Measurements from ENCODE around the gene COX6B1. TPM values are rescaled to one million over a fixed set of nuclear protein-coding genes. Genes with fewer than 3 reads are reported as not detected.

The COX6B1 gene
- polyA plus RNA-seq, 1 of the 3 experiments (the other 2 are of a cell fraction) = 826 TPM

DNA sequence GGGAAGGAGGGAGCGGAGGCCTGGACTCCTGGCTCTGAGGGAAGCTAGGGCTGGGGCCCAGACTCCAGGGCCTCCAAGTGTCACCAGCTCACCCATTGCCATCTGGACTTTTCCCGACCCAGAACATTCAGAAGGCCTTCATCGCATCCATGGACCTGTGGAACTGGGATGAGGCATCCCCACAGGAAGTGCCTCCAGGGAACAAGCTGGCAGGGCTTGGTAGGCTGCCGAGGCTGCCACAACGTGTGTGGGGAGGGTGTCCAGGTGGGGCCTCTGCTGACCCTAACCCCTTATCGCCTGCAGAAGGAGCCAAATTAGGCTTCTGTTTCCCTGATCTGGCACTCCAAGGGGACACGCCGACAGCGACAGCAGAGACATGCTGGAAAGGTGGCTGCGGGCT is 5.8 kb upstream of the COX6B1 start:
- H2AFZ ChIP-seq (ENCODE audit: low read depth) = no peak overlapping the region
- H3K9me2 ChIP-seq = no peaks in the 10 kb centered on the region
- H3K36me3 ChIP-seq (replicated peaks in 1 of 2; ENCODE audit: control insufficient read depth in 1 of 2, insufficient read depth in 2 of 2, low read length in 1 of 2) = peaks cover 0 to 6% of the 10 kb centered on the region in 2 experiments
- H3K4me3 ChIP-seq (ENCODE audit: low read depth in 2 of 2, low read length in 1 of 2) = no peak overlapping the region
- TF ChIP-seq SMC3 (IDR thresholded peaks at IDR 0.05; ENCODE audit: low read depth, low read length) (no peak), NFIC (IDR thresholded peaks at IDR 0.05; ENCODE audit: borderline replicate concordance) (no peak), RAD21 (IDR thresholded peaks at IDR 0.05; ENCODE audit: low read length) (no peak), TAF1 (IDR thresholded peaks at IDR 0.05; ENCODE audit: borderline replicate concordance, low read depth, low read length) (no peak), YY1 (IDR thresholded peaks at IDR 0.05; ENCODE audit: low read depth) (no peak)
- TF ChIP-seq, protein P1, sequence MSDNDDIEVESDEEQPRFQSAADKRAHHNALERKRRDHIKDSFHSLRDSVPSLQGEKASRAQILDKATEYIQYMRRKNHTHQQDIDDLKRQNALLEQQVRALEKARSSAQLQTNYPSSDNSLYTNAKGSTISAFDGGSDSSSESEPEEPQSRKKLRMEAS (IDR thresholded peaks at IDR 0.05; ENCODE audit: low read depth) = no peak
- TF ChIP-seq, protein P2, sequence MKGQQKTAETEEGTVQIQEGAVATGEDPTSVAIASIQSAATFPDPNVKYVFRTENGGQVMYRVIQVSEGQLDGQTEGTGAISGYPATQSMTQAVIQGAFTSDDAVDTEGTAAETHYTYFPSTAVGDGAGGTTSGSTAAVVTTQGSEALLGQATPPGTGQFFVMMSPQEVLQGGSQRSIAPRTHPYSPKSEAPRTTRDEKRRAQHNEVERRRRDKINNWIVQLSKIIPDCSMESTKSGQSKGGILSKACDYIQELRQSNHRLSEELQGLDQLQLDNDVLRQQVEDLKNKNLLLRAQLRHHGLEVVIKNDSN (IDR thresholded peaks at IDR 0.05; ENCODE audit: borderline replicate concordance, low read depth) = no peak
- no peak for DNase-seq
- H3K27ac ChIP-seq (ENCODE audit: low read depth in 2 of 2, low read length in 1 of 2) = no peak overlapping the region
- peaks cover 26% of the 10 kb centered on the region for H3F3A ChIP-seq (replicated peaks; ENCODE audit: insufficient read depth)
- POLR2A ChIA-PET = no interaction called here
- peaks cover 4 to 19% of the 10 kb centered on the region in 2 experiments; a peak in 1 of 4 replicates for H3K4me1 ChIP-seq (ENCODE audit: control insufficient read depth in 1 of 2, insufficient read depth in 2 of 2, low read depth in 1 of 2, low read length in 1 of 2)
- H3K9ac ChIP-seq = no peak overlapping the region
- H3K27me3 ChIP-seq (ENCODE audit: insufficient read depth) = no peaks in the 10 kb centered on the region
- CTCF ChIA-PET = interaction anchor here (0.8 to 1.3 kb wide), 2 partner anchors 24 to 87 kb away, joined by 3 to 4 read pairs; no protein-coding TSS in a partner anchor
- WGBS (ENCODE audit: low lambda C conversion rate) = 96% methylated on average over 8 of the region's 10 CpGs
- no peaks in the 10 kb centered on the region for H3K9me3 ChIP-seq
- no peak overlapping the region for H3K4me2 ChIP-seq
- no peaks in the 10 kb centered on the region for H4K20me1 ChIP-seq (ENCODE audit: insufficient read depth)
- no peaks in the 10 kb centered on the region for H3K79me2 ChIP-seq (ENCODE audit: insufficient read depth)

DNA sequence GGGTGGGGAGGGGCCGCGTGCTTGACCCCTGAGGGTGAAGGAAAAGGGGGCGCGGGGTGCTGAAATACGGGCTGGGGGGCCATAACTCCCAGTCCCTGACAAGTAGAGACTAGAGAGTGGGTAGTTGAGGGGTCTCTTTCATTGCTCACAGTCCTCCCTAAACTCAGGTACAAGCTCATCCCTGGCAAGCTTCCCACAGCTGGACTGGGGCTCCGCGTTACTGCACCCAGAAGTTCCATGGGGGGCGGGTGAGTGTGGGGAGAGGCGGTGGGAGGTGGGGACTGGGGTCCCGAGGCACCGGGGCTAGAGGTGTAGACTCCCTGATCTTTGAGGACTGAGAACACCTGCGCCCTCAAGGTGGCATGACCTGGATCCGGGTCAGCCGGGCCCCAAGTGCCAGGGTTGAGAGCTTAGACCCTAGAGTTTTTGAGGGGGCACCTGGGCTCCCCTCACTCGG is 5.3 kb upstream of the COX6B1 start:
- Histone ChIP-seq H3K4me1 (ENCODE audit: control insufficient read depth in 1 of 2, insufficient read depth in 2 of 2, low read depth in 1 of 2, low read length in 1 of 2) (peaks cover 4 to 19% of the 10 kb centered on the region in 2 experiments; a peak in 1 of 4 replicates), H3K9me2 (no peaks in the 10 kb centered on the region), H3K79me2 (ENCODE audit: insufficient read depth) (no peaks in the 10 kb centered on the region), H3K9ac (peak overlapping the region; percentile 68), H3F3A (replicated peaks; ENCODE audit: insufficient read depth) (peaks cover 26% of the 10 kb centered on the region), H3K4me3 (ENCODE audit: low read depth in 2 of 2, low read length in 1 of 2) (peak overlapping the region; percentile 64 to 76), H2AFZ (ENCODE audit: low read depth) (peak overlapping the region; percentile 98; the same call in 1 of the 2 replicates), H3K9me3 (no peaks in the 10 kb centered on the region), H3K27ac (ENCODE audit: low read depth in 2 of 2, low read length in 1 of 2) (peak overlapping the region in 1 of 2 experiments; percentile 83; a peak in 1 of 4 replicates), H4K20me1 (ENCODE audit: insufficient read depth) (no peaks in the 10 kb centered on the region), H3K36me3 (replicated peaks in 1 of 2; ENCODE audit: control insufficient read depth in 1 of 2, insufficient read depth in 2 of 2, low read length in 1 of 2) (peaks cover 0 to 1% of the 10 kb centered on the region in 2 experiments), H3K4me2 (peak overlapping the region; percentile 85), H3K27me3 (ENCODE audit: insufficient read depth) (no peaks in the 10 kb centered on the region)
- TF ChIP-seq EZH2phosphoT487 (IDR thresholded peaks at IDR 0.05; ENCODE audit: borderline replicate concordance, low read depth) (no peak), SMC3 (IDR thresholded peaks at IDR 0.05; ENCODE audit: low read depth, low read length) (no peak)
- DNase-seq = no peak
- POLR2A ChIA-PET = interaction anchor here (1.6 kb wide), 1 partner anchor 85 kb away, joined by 3 read pairs; no protein-coding TSS in a partner anchor
- 92% methylated on average over 6 of the region's 15 CpGs for WGBS (ENCODE audit: low lambda C conversion rate)
- CTCF ChIA-PET = interaction anchor here (0.8 to 1.3 kb wide), 2 partner anchors 25 to 87 kb away, joined by 3 to 4 read pairs; no protein-coding TSS in a partner anchor

Data from SK-N-SH (cell line).